IMR-90 (cell line): ENCODE results near the gene ACTA2. TPM values are rescaled to one million over a fixed set of nuclear protein-coding genes. Genes with fewer than 3 reads are reported as not detected.

Experiments used
- ATAC-seq: fragments of 200-7000 bp; cut with Tn5 transposase; 2 replicates; pipeline ENCODE4 v1.9.1; 2020; ENCODE audit warnings: low read depth, mild to moderate bottlenecking, moderate library complexity
- BruUV-seq: library from RNA; stranded (reverse); fragments of 400-500 nt; replicated peaks from 2 replicates; lab custom pipeline; 2021; lab: Mats Ljungman, UMichigan
- CTCF ChIA-PET: fragments of 300-600 bp; formaldehyde crosslinking; extraction: SDS; loops from one replicate; lab custom pipeline; 2021; ENCODE audit warnings: antibody characterized with exemption; lab: Yijun Ruan, JAX
- POLR2A ChIA-PET: fragments of 300-600 bp; sonication (Branson Sonifier 250); formaldehyde crosslinking; loops from one replicate; lab custom pipeline; 2022; ENCODE audit warnings: antibody characterized with exemption; ENCODE audit not compliant: unreplicated experiment; lab: Charles Lee
- DNase-seq: peaks from one replicate; pipeline ENCODE4 v3.0.0; 2013
- H2AFZ ChIP-seq: replicated peaks from 2 replicates; pipeline ENCODE3; 2013; ENCODE audit warnings: low read length, mild to moderate bottlenecking; ENCODE audit not compliant: poor library complexity
- H2AK5ac ChIP-seq: 2 replicates; pipeline ENCODE4 v1.6.1; 2013; ENCODE audit warnings: low read depth, low read length, inconsistent platforms
- H2AK9ac ChIP-seq: replicated peaks from 2 replicates; pipeline ENCODE3; 2013; ENCODE audit warnings: mild to moderate bottlenecking, low read depth, low read length, moderate library complexity; ENCODE audit not compliant: poor library complexity
- H2BK120ac ChIP-seq: 2 replicates; pipeline ENCODE4 v1.6.1; 2013; ENCODE audit warnings: low read depth, low read length, inconsistent platforms
- H2BK15ac ChIP-seq: 3 replicates; pipeline ENCODE4 v1.6.1; 2013; ENCODE audit warnings: low read depth, low read length, inconsistent platforms
- H2BK20ac ChIP-seq: 2 replicates; pipeline ENCODE4 v1.6.1; 2013; ENCODE audit warnings: low read depth, mild to moderate bottlenecking, inconsistent platforms, low read length, moderate library complexity
- H2BK5ac ChIP-seq: 2 replicates; pipeline ENCODE4 v1.6.1; 2013; ENCODE audit warnings: mild to moderate bottlenecking, low read depth, low read length, inconsistent platforms; ENCODE audit not compliant: poor library complexity, severe bottlenecking
- H3K14ac ChIP-seq: replicated peaks from 2 replicates; pipeline ENCODE4 v1.6.1; 2013; ENCODE audit warnings: low read depth, low read length, inconsistent platforms
- H3K18ac ChIP-seq: 2 replicates; pipeline ENCODE4 v1.6.1; 2013; ENCODE audit warnings: low read depth, low read length, control low read depth
- H3K23ac ChIP-seq: 2 replicates; pipeline ENCODE4 v1.6.1; 2013; ENCODE audit warnings: low read depth, low read length, inconsistent platforms
- H3K27ac ChIP-seq: 2 replicates; pipeline ENCODE4 v1.5.1; 2013; ENCODE audit warnings: mild to moderate bottlenecking, control low read depth, low read length; ENCODE audit not compliant: insufficient read depth
- H3K27me3 ChIP-seq: 2 replicates; pipeline ENCODE4 v1.6.1; 2013; ENCODE audit warnings: low read length; ENCODE audit not compliant: control insufficient read depth, insufficient read depth
- H3K36me3 ChIP-seq: 2 replicates; pipeline ENCODE4 v1.6.1; 2013; ENCODE audit warnings: low read length, mixed read lengths; ENCODE audit not compliant: control insufficient read depth, insufficient read depth
- H3K4ac ChIP-seq: 2 replicates; pipeline ENCODE4 v1.6.1; 2013; ENCODE audit warnings: low read depth, low read length, inconsistent platforms
- H3K4me1 ChIP-seq: 2 replicates; pipeline ENCODE4 v1.6.1; 2013; ENCODE audit warnings: low read length, mixed read lengths; ENCODE audit not compliant: control insufficient read depth, insufficient read depth
- H3K4me2 ChIP-seq: 2 replicates; pipeline ENCODE4 v1.6.1; 2013; ENCODE audit warnings: low read depth, mild to moderate bottlenecking, control low read depth, low read length, moderate library complexity
- H3K4me3 ChIP-seq: 2 replicates; pipeline ENCODE4 v1.5.1; 2013; ENCODE audit warnings: low read depth, mild to moderate bottlenecking, control low read depth, low read length, moderate library complexity; ENCODE audit not compliant: insufficient read depth
- H3K56ac ChIP-seq: 2 replicates; pipeline ENCODE4 v1.6.1; 2013; ENCODE audit warnings: low read length, inconsistent platforms; ENCODE audit not compliant: insufficient read depth; ENCODE audit errors: extremely low read depth
- H3K79me1 ChIP-seq, 2 experiments: 2 replicates each; pipeline ENCODE4 v1.6.1; 2013; ENCODE audit warnings: low read length in 2 of 2, inconsistent platforms in 1 of 2, low read depth in 1 of 2
- H3K9ac ChIP-seq: 2 replicates; pipeline ENCODE4 v1.6.1; 2013; ENCODE audit warnings: low read depth, low read length, control low read depth
- H3K9me1 ChIP-seq: 2 replicates; pipeline ENCODE4 v1.6.1; 2013; ENCODE audit warnings: low read length, inconsistent platforms; ENCODE audit not compliant: insufficient read depth
- H3K9me3 ChIP-seq: 2 replicates; pipeline ENCODE4 v1.6.1; 2013; ENCODE audit warnings: low read length; ENCODE audit not compliant: control insufficient read depth, insufficient read depth
- H4K20me1 ChIP-seq: 2 replicates; pipeline ENCODE4 v1.6.1; 2013; ENCODE audit warnings: low read length, inconsistent platforms; ENCODE audit not compliant: insufficient read depth
- H4K5ac ChIP-seq: 2 replicates; pipeline ENCODE4 v1.6.1; 2013; ENCODE audit warnings: mild to moderate bottlenecking, low read depth, low read length, control low read depth
- H4K8ac ChIP-seq, 2 experiments: 2 replicates each; pipeline ENCODE4 v1.6.1; 2013; ENCODE audit warnings: low read depth in 2 of 2, low read length in 2 of 2, control low read depth in 1 of 2, inconsistent platforms in 1 of 2
- H4K91ac ChIP-seq: 2 replicates; pipeline ENCODE4 v1.6.1; 2013; ENCODE audit warnings: low read depth, low read length, inconsistent platforms; ENCODE audit not compliant: insufficient read depth
- CHD1 ChIP-seq: IDR thresholded peaks from 2 replicates; pipeline ENCODE4 v1.6.1; 2012; ENCODE audit warnings: low read depth, low read length, improper control_type of control experiment
- ELK1 ChIP-seq: fragments of 150-350 bp; IDR thresholded peaks from 2 replicates; pipeline ENCODE4 v1.6.1; 2016; ENCODE audit warnings: low read depth, mild to moderate bottlenecking, low read length, moderate library complexity, borderline replicate concordance
- FOS ChIP-seq: fragments of 150-350 bp; IDR thresholded peaks from 2 replicates; pipeline ENCODE4 v1.6.1; 2016; ENCODE audit warnings: low read depth, low read length
- MAFK ChIP-seq: IDR thresholded peaks from 2 replicates; pipeline ENCODE4 v1.6.1; 2012; ENCODE audit warnings: low read depth, low read length, improper control_type of control experiment
- MAZ ChIP-seq: IDR thresholded peaks from 2 replicates; pipeline ENCODE4 v1.6.1; 2012; ENCODE audit warnings: low read depth, mild to moderate bottlenecking, low read length, improper control_type of control experiment, moderate library complexity, borderline replicate concordance
- MXI1 ChIP-seq: IDR thresholded peaks from 2 replicates; pipeline ENCODE4 v1.6.1; 2012; ENCODE audit warnings: low read depth, mild to moderate bottlenecking, low read length, moderate library complexity, borderline replicate concordance
- NFE2L2 ChIP-seq: fragments of 150-350 bp; IDR thresholded peaks from 2 replicates; pipeline ENCODE4 v1.6.1; 2016; ENCODE audit warnings: low read depth, mild to moderate bottlenecking, low read length
- POLR2A ChIP-seq: IDR thresholded peaks from 2 replicates; pipeline ENCODE4 v1.6.1; 2012; ENCODE audit warnings: mild to moderate bottlenecking, low read depth, low read length
- RAD21 ChIP-seq: IDR thresholded peaks from 2 replicates; pipeline ENCODE4 v1.6.1; 2012; ENCODE audit warnings: low read length, improper control_type of control experiment
- RCOR1 ChIP-seq: IDR thresholded peaks from 2 replicates; pipeline ENCODE4 v1.6.1; 2012; ENCODE audit warnings: mild to moderate bottlenecking, low read length, improper control_type of control experiment; ENCODE audit not compliant: insufficient replicate concordance
- RFX5 ChIP-seq: IDR thresholded peaks from 2 replicates; pipeline ENCODE4 v1.8.0; 2012; ENCODE audit warnings: low read depth, mild to moderate bottlenecking, low read length, moderate library complexity
- SMC3 ChIP-seq: fragments of 150-350 bp; IDR thresholded peaks from 2 replicates; pipeline ENCODE4 v1.6.1; 2016; ENCODE audit warnings: low read depth, mild to moderate bottlenecking, antibody characterized with exemption, low read length, moderate library complexity
- USF2 ChIP-seq: fragments of 150-350 bp; IDR thresholded peaks from 2 replicates; pipeline ENCODE4 v1.6.1; 2017; ENCODE audit warnings: mild to moderate bottlenecking, antibody characterized with exemption, low read length, low read depth
- WGBS, 2 experiments: methylation state at CpG; one replicate each; pipeline versions ENCODE4 v1.1.5 to v1.1.7; 2013; ENCODE audit warnings: missing lambda C conversion rate in 2 of 2; ENCODE audit not compliant: insufficient read length in 1 of 2; ENCODE audit errors: extremely low coverage in 2 of 2; 5-methylcytosine and 5-hydroxymethylcytosine counted together
- dilution Hi-C: fragments of 300-500 bp; cut with HindIII; formaldehyde crosslinking; loops from one replicate; pipeline ENCODE4 v1.14.3; 2018; ENCODE audit warnings: low sequenced_read_pairs; ENCODE audit not compliant: unreplicated experiment
- in situ Hi-C: fragments of 300-500 bp; cut with MboI; formaldehyde crosslinking; loops from 3 replicates; pipeline ENCODE4 v1.14.3; 2019; ENCODE audit warnings: low sequenced_read_pairs, inconsistent platforms, mixed read lengths
- intact Hi-C: fragments of 100-400 bp; cut with micrococcal nuclease; formaldehyde crosslinking; loops from 2 replicates; pipeline ENCODE4 v1.10.0; 2022
- polyA plus RNA-seq, 3 experiments: library from polyadenylated mRNA; depleted of rRNA; stranded (reverse); fragments of >200 nt; gene quantifications; 2 replicates each; pipeline ENCODE4 v1.2.3, GENCODE V29; 2012; ENCODE audit warnings: low replicate concordance in 1 of 3
- total RNA-seq: library from RNA; depleted of rRNA; stranded (reverse); fragments of >200 nt; gene quantifications from 2 replicates; pipeline ENCODE4 v1.2.3, GENCODE V29; 2012
- TF ChIP-seq, protein P1 (sequence below): conservative IDR thresholded peaks from 2 replicates; pipeline ENCODE4 v1.5.1; 2012; ENCODE audit warnings: mild to moderate bottlenecking, low read depth, low read length, improper control_type of control experiment

Gene ACTA2
- total and polyA plus RNA-seq, 2 of the 4 experiments (the other 2 are of a cell fraction) = 978 to 1,235 TPM

DNA sequence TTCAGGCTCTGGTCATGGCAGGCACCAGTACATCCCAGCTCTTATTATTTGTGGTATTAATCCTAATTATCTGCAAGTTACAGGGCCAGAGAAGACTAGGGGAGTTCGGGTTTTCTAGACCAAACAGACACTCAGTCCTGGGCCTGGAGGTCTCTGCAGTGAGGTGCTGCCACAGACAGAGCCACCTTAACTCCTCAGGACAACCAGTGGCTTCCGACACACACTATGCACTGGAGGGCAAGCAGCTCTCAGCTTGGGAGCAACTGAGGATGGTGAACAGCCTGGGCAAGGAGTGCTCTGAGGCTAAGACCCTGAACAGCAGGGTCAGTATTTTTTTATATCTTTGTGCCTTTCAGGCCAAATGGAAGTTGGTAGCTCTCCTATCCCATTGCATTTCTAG, 19.0 kb downstream of the ACTA2 start:
- Histone ChIP-seq H3K27me3 (no peaks in the 10 kb centered on the region), H4K91ac (no peak overlapping the region), H2AK9ac (no peak overlapping the region), H2BK5ac (no peak overlapping the region), H3K23ac (no peak overlapping the region), H3K9me3 (no peaks in the 10 kb centered on the region), H4K5ac (no peak overlapping the region), H2AFZ (no peak overlapping the region), H2BK120ac (no peak overlapping the region), H3K4me3 (no peak overlapping the region), H3K56ac (no peak overlapping the region), H3K27ac (peak overlapping the region; percentile 20; the same call in 1 of the 2 replicates), H3K79me1 (peaks cover 6 to 31% of the 10 kb centered on the region in 2 experiments; a peak in 3 of 4 replicates), H2AK5ac (peak overlapping the region; percentile 23; the same call in 1 of the 2 replicates), H3K36me3 (peaks cover 30% of the 10 kb centered on the region), H3K9ac (no peak overlapping the region), H4K20me1 (peaks cover 25% of the 10 kb centered on the region), H2BK15ac (no peak overlapping the region), H3K14ac (no peak overlapping the region), H3K9me1 (0 out of 2 replicates have a peak, but pooled peaks cover 3% of the 10 kb centered on the region), H4K8ac (no peak overlapping the region), H3K4ac (no peak overlapping the region), H2BK20ac (no peak overlapping the region), H3K4me2 (no peak overlapping the region), H3K4me1 (peaks cover 4% of the 10 kb centered on the region), H3K18ac (no peak overlapping the region)
- intact Hi-C loops (loop anchor here (5.0 kb wide), 1 partner anchor 366 kb away; no protein-coding TSS in a partner anchor), in situ Hi-C loops (no loop called here), dilution Hi-C loops (no loop called here)
- BruUV-seq = no TSS peak
- CTCF ChIA-PET = interaction anchor here (1.0 to 2.9 kb wide), 8 partner anchors 14 to 280 kb away, joined by 3 to 36 read pairs (median 6); no protein-coding TSS in a partner anchor
- POLR2A ChIA-PET = no interaction called here
- no peak for TF ChIP-seq USF2
- no peak for TF ChIP-seq MXI1
- no peak for TF ChIP-seq POLR2A
- TF ChIP-seq RAD21 = no peak
- TF ChIP-seq MAZ = no peak
- TF ChIP-seq MAFK = no peak
- no peak for TF ChIP-seq NFE2L2
- TF ChIP-seq SMC3 = no peak
- TF ChIP-seq, protein P1, sequence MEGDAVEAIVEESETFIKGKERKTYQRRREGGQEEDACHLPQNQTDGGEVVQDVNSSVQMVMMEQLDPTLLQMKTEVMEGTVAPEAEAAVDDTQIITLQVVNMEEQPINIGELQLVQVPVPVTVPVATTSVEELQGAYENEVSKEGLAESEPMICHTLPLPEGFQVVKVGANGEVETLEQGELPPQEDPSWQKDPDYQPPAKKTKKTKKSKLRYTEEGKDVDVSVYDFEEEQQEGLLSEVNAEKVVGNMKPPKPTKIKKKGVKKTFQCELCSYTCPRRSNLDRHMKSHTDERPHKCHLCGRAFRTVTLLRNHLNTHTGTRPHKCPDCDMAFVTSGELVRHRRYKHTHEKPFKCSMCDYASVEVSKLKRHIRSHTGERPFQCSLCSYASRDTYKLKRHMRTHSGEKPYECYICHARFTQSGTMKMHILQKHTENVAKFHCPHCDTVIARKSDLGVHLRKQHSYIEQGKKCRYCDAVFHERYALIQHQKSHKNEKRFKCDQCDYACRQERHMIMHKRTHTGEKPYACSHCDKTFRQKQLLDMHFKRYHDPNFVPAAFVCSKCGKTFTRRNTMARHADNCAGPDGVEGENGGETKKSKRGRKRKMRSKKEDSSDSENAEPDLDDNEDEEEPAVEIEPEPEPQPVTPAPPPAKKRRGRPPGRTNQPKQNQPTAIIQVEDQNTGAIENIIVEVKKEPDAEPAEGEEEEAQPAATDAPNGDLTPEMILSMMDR = no peak
- TF ChIP-seq CHD1 = no peak
- TF ChIP-seq RCOR1 = no peak
- TF ChIP-seq ELK1 = no peak
- TF ChIP-seq FOS = no peak
- TF ChIP-seq RFX5 = no peak
- WGBS, 2 experiments = no CpG with 5 or more reads among the region's 2 CpGs
- DNase-seq (no peak), ATAC-seq (no peak)
